Smooth muscle cell (in vitro differentiated cells): ENCODE data around the gene CDHR2. TPM values are rescaled to one million over a fixed set of nuclear protein-coding genes. Genes with fewer than 3 reads are reported as not detected.

Experiments
- DNase-seq: peaks from one replicate; lab custom pipeline; 2025; ENCODE audit not compliant: unreplicated experiment; lab: John Stamatoyannopoulos, UW
- H2AFZ ChIP-seq: fragments of 200-600 bp; sonication (generic); 2 replicates; pipeline ENCODE4 v1.6.0; 2016; ENCODE audit warnings: antibody characterized with exemption, low read depth, mild to moderate bottlenecking
- H3F3A ChIP-seq: fragments of 200-600 bp; sonication (generic); 2 replicates; pipeline ENCODE4 v1.6.0; 2017; ENCODE audit warnings: antibody characterized with exemption, low read depth
- H3K27ac ChIP-seq: fragments of 200-600 bp; sonication (generic); 2 replicates; pipeline ENCODE4 v1.5.1; 2016; ENCODE audit warnings: low read depth, mild to moderate bottlenecking
- H3K27me3 ChIP-seq: fragments of 200-600 bp; sonication (generic); 2 replicates; pipeline ENCODE4 v1.6.1; 2016; ENCODE audit warnings: low read depth, mild to moderate bottlenecking
- H3K36me3 ChIP-seq: fragments of 200-600 bp; sonication (generic); 2 replicates; pipeline ENCODE4 v1.5.1; 2016; ENCODE audit warnings: low read depth
- H3K4me1 ChIP-seq: fragments of 200-600 bp; sonication (generic); 2 replicates; pipeline ENCODE4 v1.5.1; 2016; ENCODE audit warnings: low read depth
- H3K4me2 ChIP-seq: fragments of 200-600 bp; sonication (generic); 2 replicates; pipeline ENCODE4 v1.6.0; 2016; ENCODE audit warnings: mild to moderate bottlenecking
- H3K4me3 ChIP-seq: fragments of 200-600 bp; sonication (generic); 2 replicates; pipeline ENCODE4 v1.5.1; 2016; ENCODE audit warnings: mild to moderate bottlenecking
- H3K79me2 ChIP-seq: fragments of 200-600 bp; sonication (generic); 2 replicates; pipeline ENCODE4 v1.6.0; 2016; ENCODE audit warnings: low read depth, mild to moderate bottlenecking
- H3K9ac ChIP-seq: fragments of 200-600 bp; sonication (generic); 2 replicates; pipeline ENCODE4 v1.6.0; 2016; ENCODE audit warnings: low read depth
- H3K9me3 ChIP-seq: fragments of 200-600 bp; sonication (generic); replicated peaks from 2 replicates; pipeline ENCODE4 v1.5.1; 2016; ENCODE audit warnings: low read depth
- H4K20me1 ChIP-seq: fragments of 200-600 bp; sonication (generic); 2 replicates; pipeline ENCODE4 v1.6.0; 2016; ENCODE audit warnings: low read depth
- CTCF ChIP-seq: fragments of 200-600 bp; sonication (generic); IDR thresholded peaks from 2 replicates; pipeline ENCODE4 v1.5.1; 2017; ENCODE audit warnings: borderline replicate concordance, mild to moderate bottlenecking, antibody characterized with exemption; ENCODE audit not compliant: insufficient read depth, poor library complexity, severe bottlenecking
- WGBS: methylation state at CpG from one replicate; pipeline ENCODE4 v1.1.7; 2016; ENCODE audit warnings: low lambda C conversion rate; 5-methylcytosine and 5-hydroxymethylcytosine counted together
- polyA plus RNA-seq: library from polyadenylated mRNA; unstranded; fragments of >200 nt; fragmentation: Nextera tagmentation; extraction: Ambion mirVana; gene quantifications from 2 replicates; pipeline ENCODE4 v1.2.1, GENCODE V29; 2016
- total RNA-seq: library from RNA; depleted of rRNA; stranded (reverse); fragments of >200 nt; gene quantifications from 2 replicates; pipeline ENCODE4 v1.2.3, GENCODE V29; 2014

Gene CDHR2
- total and polyA plus RNA-seq, 2 experiments from 2014 or later = 0.13 TPM; not detected in 1

- Histone ChIP-seq H3K4me3 (no peak overlapping the region), H3K9me3 (no peaks in the 10 kb centered on the region), H3K4me2 (no peak overlapping the region), H2AFZ (no peak overlapping the region), H3K27me3 (peaks cover 82% of the 10 kb centered on the region), H3F3A (no peaks in the 10 kb centered on the region), H3K27ac (no peak overlapping the region), H3K9ac (no peak overlapping the region), H3K79me2 (no peaks in the 10 kb centered on the region), H4K20me1 (no peaks in the 10 kb centered on the region), H3K36me3 (no peaks in the 10 kb centered on the region), H3K4me1 (peaks cover 11% of the 10 kb centered on the region)
- WGBS = 83% methylated on average over 21 of the region's 25 CpGs
- DNase-seq = no peak
- no peak for TF ChIP-seq CTCF
These were observed 77.1 kb downstream of the CDHR2 start for GRCh38 chr5:176625966-176626875.

- no peaks in the 10 kb centered on the region for H3F3A ChIP-seq
- no peaks in the 10 kb centered on the region for H3K9me3 ChIP-seq
- H3K79me2 ChIP-seq = no peaks in the 10 kb centered on the region
- H4K20me1 ChIP-seq = no peaks in the 10 kb centered on the region
- H3K4me1 ChIP-seq = peaks cover 11% of the 10 kb centered on the region
- H3K4me2 ChIP-seq = no peak overlapping the region
- no peak overlapping the region for H2AFZ ChIP-seq
- H3K27me3 ChIP-seq = peaks cover 83% of the 10 kb centered on the region
- no peaks in the 10 kb centered on the region for H3K36me3 ChIP-seq
- no peak for DNase-seq
- H3K4me3 ChIP-seq = no peak overlapping the region
- H3K27ac ChIP-seq = no peak overlapping the region
- no peak overlapping the region for H3K9ac ChIP-seq
- TF ChIP-seq CTCF = no peak
- 77% methylated on average over 7 of the region's 7 CpGs for WGBS
These were observed 77.7 kb downstream of the CDHR2 start for GRCh38 chr5:176626876-176627236.

- no peak for DNase-seq
- no peak overlapping the region for H3K4me2 ChIP-seq
- no peaks in the 10 kb centered on the region for H3F3A ChIP-seq
- H3K4me1 ChIP-seq = peaks cover 11% of the 10 kb centered on the region
- H3K27me3 ChIP-seq = peaks cover 88% of the 10 kb centered on the region
- no peaks in the 10 kb centered on the region for H3K36me3 ChIP-seq
- H3K9me3 ChIP-seq = no peaks in the 10 kb centered on the region
- no peak overlapping the region for H3K9ac ChIP-seq
- WGBS = 75% methylated on average over 5 of the region's 5 CpGs
- no peak overlapping the region for H3K4me3 ChIP-seq
- no peaks in the 10 kb centered on the region for H4K20me1 ChIP-seq
- no peak for TF ChIP-seq CTCF
- no peaks in the 10 kb centered on the region for H3K79me2 ChIP-seq
- no peak overlapping the region for H2AFZ ChIP-seq
- no peak overlapping the region for H3K27ac ChIP-seq
These were observed 78.4 kb downstream of the CDHR2 start for GRCh38 chr5:176627582-176627981.
